ENCODE data around the gene CAMK2B. TPM values are rescaled to one million over a fixed set of nuclear protein-coding genes. Genes with fewer than 3 reads are reported as not detected.

CAMK2B gene
- total RNA-seq, 1 experiment from 2014 or later: 0.13 TPM

GRCh38 chr7:44220046-44220357 is 105.4 kb downstream of the CAMK2B start:
- Histone ChIP-seq H3K4me1 (ENCODE audit: insufficient read depth, low read length, poor library complexity, severe bottlenecking) (peaks cover 5% of the 10 kb centered on the region), H3K36me3 (ENCODE audit: insufficient read depth, low read length, poor library complexity, severe bottlenecking) (no peaks in the 10 kb centered on the region), H3K27ac (ENCODE audit: low read depth, low read length, poor library complexity, severe bottlenecking) (no peak overlapping the region), H3K27me3 (replicated peaks; ENCODE audit: insufficient read depth, low read depth, low read length, poor library complexity) (no peaks in the 10 kb centered on the region), H3K9me3 (ENCODE audit: low read depth, low read length, poor library complexity, severe bottlenecking) (no peaks in the 10 kb centered on the region), H3K4me3 (ENCODE audit: low read depth, low read length, poor library complexity, severe bottlenecking) (no peak overlapping the region)
- no peak for TF ChIP-seq CTCF (conservative IDR thresholded peaks at IDR 0.05; ENCODE audit: low read depth, low read length)
- no peak for DNase-seq (ENCODE audit: low spot score)
- BruUV-seq (replicated peaks): no TSS peak
- CTCF ChIA-PET: no interaction called here
- POLR2A ChIA-PET (ENCODE audit: low non-redundant PET): no interaction called here
- intact Hi-C loops (cut with micrococcal nuclease; ENCODE audit: unreplicated experiment): no loop called here

GRCh38 chr7:44219371-44220045 is 105.9 kb downstream of the CAMK2B start:
- H3K4me3 ChIP-seq (ENCODE audit: low read depth, low read length, poor library complexity, severe bottlenecking): no peak overlapping the region
- no TSS peak for BruUV-seq (replicated peaks)
- no peaks in the 10 kb centered on the region for H3K36me3 ChIP-seq (ENCODE audit: insufficient read depth, low read length, poor library complexity, severe bottlenecking)
- no peaks in the 10 kb centered on the region for H3K27me3 ChIP-seq (replicated peaks; ENCODE audit: insufficient read depth, low read depth, low read length, poor library complexity)
- no peak for DNase-seq (ENCODE audit: low spot score)
- TF ChIP-seq CTCF (conservative IDR thresholded peaks at IDR 0.05; ENCODE audit: low read depth, low read length) (no peak), EZH2 (IDR thresholded peaks at IDR 0.05; ENCODE audit: borderline replicate concordance, low read depth, low read length, poor library complexity, severe bottlenecking) (no peak)
- POLR2A ChIA-PET (ENCODE audit: low non-redundant PET): no interaction called here
- peaks cover 5% of the 10 kb centered on the region for H3K4me1 ChIP-seq (ENCODE audit: insufficient read depth, low read length, poor library complexity, severe bottlenecking)
- CTCF ChIA-PET: interaction anchor here (0.7 kb wide), 1 partner anchor 423 kb away, joined by 11 read pairs; no protein-coding TSS in a partner anchor
- H3K27ac ChIP-seq (ENCODE audit: low read depth, low read length, poor library complexity, severe bottlenecking): no peak overlapping the region
- H3K9me3 ChIP-seq (ENCODE audit: low read depth, low read length, poor library complexity, severe bottlenecking): no peaks in the 10 kb centered on the region
- intact Hi-C loops (cut with micrococcal nuclease; ENCODE audit: unreplicated experiment): no loop called here

- no peak overlapping the region for H3K4me3 ChIP-seq (ENCODE audit: low read depth, low read length, poor library complexity, severe bottlenecking)
- no peak overlapping the region for H3K27ac ChIP-seq (ENCODE audit: low read depth, low read length, poor library complexity, severe bottlenecking)
- no peaks in the 10 kb centered on the region for H3K9me3 ChIP-seq (ENCODE audit: low read depth, low read length, poor library complexity, severe bottlenecking)
- intact Hi-C loops (cut with micrococcal nuclease; ENCODE audit: unreplicated experiment): no loop called here
- DNase-seq (ENCODE audit: low spot score): no peak
- peaks cover 3% of the 10 kb centered on the region for H3K4me1 ChIP-seq (ENCODE audit: insufficient read depth, low read length, poor library complexity, severe bottlenecking)
- TF ChIP-seq EZH2 (IDR thresholded peaks at IDR 0.05; ENCODE audit: borderline replicate concordance, low read depth, low read length, poor library complexity, severe bottlenecking) (no peak), CTCF (conservative IDR thresholded peaks at IDR 0.05; ENCODE audit: low read depth, low read length) (no peak)
- POLR2A ChIA-PET (ENCODE audit: low non-redundant PET): no interaction called here
- BruUV-seq (replicated peaks): no TSS peak
- H3K27me3 ChIP-seq (replicated peaks; ENCODE audit: insufficient read depth, low read depth, low read length, poor library complexity): no peaks in the 10 kb centered on the region
- no peaks in the 10 kb centered on the region for H3K36me3 ChIP-seq (ENCODE audit: insufficient read depth, low read length, poor library complexity, severe bottlenecking)
- CTCF ChIA-PET: interaction anchor here (0.7 kb wide), 1 partner anchor 424 kb away, joined by 11 read pairs; no protein-coding TSS in a partner anchor
Measured at GRCh38 chr7:44218418-44219201, 106.8 kb downstream of the CAMK2B start.
